22Rv1 (cell line): ENCODE measurements around the gene ARHGEF38.

Experiments used
- H3K27ac ChIP-seq: fragments of 450-650 bp; 2 replicates; pipeline ENCODE4 v1.5.1; 2017
- CTCF ChIP-seq: fragments of 450-650 bp; IDR thresholded peaks from 2 replicates; pipeline ENCODE4 v1.5.1; 2017; ENCODE audit warnings: mild to moderate bottlenecking
- ZFX ChIP-seq: fragments of 450-650 bp; IDR thresholded peaks from 2 replicates; pipeline ENCODE4 v1.6.1; 2017; ENCODE audit warnings: antibody characterized with exemption, borderline replicate concordance

Gene ARHGEF38

GRCh38 chr4:105633241-105633640 lies 80.8 kb downstream of the ARHGEF38 start:
- TF ChIP-seq ZFX (no peak), CTCF (no peak)
- peak overlapping the region; percentile 83 for H3K27ac ChIP-seq

GRCh38 chr4:105634402-105635080 lies 82.1 kb downstream of the ARHGEF38 start:
- TF ChIP-seq ZFX (no peak), CTCF (no peak)
- H3K27ac ChIP-seq: peak overlapping the region; percentile 83

- peak overlapping the region; percentile 64 for H3K27ac ChIP-seq
Measured at GRCh38 chr4:105637408-105638176, 85.2 kb downstream of the ARHGEF38 start.

GRCh38 chr4:105641845-105642244 lies 89.4 kb downstream of the ARHGEF38 start:
- no peak overlapping the region for H3K27ac ChIP-seq
- no peak for TF ChIP-seq CTCF
- no peak for TF ChIP-seq ZFX

More at GRCh38 chr4:105637408-105638176, 85.2 kb downstream of the ARHGEF38 start:
- no peak for TF ChIP-seq CTCF
- TF ChIP-seq ZFX: no peak

GRCh38 chr4:105644257-105644656 lies 91.8 kb downstream of the ARHGEF38 start:
- H3K27ac ChIP-seq: no peak overlapping the region
- no peak for TF ChIP-seq ZFX
- no peak for TF ChIP-seq CTCF

- H3K27ac ChIP-seq: no peak overlapping the region
- TF ChIP-seq CTCF: no peak
- no peak for TF ChIP-seq ZFX
Measured at GRCh38 chr4:105645440-105645839, 93.0 kb downstream of the ARHGEF38 start.

GRCh38 chr4:105650190-105650589 lies 97.8 kb downstream of the ARHGEF38 start:
- no peak overlapping the region for H3K27ac ChIP-seq
- TF ChIP-seq ZFX (no peak), CTCF (no peak)
